NOMO-1 (cell line): ENCODE measurements around the gene PPP2R3C.
"Not testable (repeated sequence)": the region's sequence is repeated elsewhere in the genome, so short reads cannot be mapped to it uniquely, and the experiment has no call there.

Experiments
- DNase-seq, 2 experiments: peaks; one replicate each; lab custom pipeline; 2025; ENCODE audit not compliant: unreplicated experiment in 2 of 2; lab: John Stamatoyannopoulos, UW

The PPP2R3C gene

DNA sequence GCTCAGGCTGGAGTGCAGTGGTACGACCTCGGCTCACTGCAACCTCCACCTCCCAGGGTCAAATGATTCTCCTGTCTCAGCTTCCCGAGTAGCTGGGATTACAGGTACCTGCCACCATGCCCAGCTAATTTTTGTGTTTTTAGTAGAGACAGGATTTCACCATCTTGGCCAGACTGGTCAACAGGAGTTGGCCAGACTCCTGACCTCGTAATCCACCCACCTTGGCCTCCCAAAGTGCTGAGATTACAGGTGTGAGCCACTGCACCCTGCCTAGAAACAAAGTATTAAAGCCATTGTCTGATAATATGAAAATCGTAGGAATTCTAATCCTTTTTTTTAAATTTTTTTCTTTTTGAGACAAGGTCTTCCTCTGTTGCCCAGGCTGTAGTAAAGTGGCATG lies 56.1 kb downstream of the PPP2R3C start:
- DNase-seq: not testable (repeated sequence)

DNA sequence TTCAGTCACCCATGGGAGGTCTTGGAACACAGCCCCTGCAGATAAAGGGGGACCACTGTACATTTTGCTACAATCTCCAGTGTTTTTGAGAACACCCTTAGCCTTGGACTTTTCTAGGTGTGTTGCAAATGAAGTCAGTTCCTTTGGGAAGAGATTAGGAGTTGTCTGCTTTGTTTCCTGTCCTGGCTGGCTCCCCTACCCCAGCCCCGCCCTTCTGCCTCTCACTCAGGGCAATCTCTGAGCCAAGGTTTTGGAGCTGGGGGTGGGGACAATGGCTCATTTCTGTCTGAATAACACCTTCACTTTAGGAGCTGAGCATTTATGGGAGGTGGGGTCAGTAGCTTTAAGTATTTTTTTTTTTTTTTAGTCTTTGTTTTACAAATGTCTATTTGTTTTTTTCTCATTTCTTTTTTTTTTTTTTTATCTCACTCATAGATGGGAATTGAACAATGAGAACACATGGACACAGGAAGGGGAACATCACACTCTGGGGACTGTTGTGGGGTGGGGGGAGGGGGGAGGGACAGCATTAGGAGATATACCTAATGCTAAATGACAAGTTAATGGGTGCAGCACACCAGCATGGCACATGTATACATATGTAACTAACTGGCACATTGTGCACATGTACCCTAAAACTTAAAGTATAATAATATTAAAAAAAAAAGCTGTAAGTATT lies 60.5 kb downstream of the PPP2R3C start:
- DNase-seq: not testable (repeated sequence)

DNA sequence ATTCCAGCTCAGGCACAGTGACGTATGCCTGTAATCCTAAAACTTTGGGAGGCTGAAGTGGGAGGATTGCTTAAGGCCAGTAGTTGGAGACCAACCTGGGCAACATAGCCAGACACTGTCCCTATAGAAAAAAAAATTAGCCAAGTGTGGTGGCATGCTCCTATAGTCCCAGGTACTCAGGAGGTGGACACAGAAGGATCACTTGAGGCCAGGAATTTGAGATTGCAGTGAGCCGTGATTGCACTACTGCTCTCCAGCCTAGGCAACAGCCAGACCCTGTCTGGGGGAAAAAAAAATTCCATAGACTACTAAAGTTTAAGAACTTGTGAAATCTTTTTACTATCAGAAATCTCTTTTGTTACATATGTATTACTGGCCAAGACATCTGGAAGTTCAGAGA lies 69.2 kb downstream of the PPP2R3C start:
- no peak for DNase-seq

DNA sequence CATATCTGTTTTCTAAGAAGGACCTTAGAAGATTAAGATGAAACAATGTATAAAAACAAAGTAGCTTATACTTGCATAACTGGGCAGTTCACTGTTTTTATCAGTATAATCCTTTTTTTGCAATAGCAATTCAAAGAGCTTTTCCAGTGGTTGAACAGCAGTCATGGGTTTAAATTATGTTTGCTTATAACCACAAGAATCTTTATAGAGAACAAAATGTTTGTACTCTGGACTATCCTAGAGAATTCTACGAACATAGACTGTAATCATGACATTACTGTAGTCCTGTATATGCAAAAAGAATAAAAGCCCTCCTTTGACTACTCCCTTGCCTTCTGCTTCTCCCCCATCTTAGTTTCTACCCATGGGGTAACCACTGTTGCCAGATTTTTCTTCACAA lies 70.0 kb downstream of the PPP2R3C start:
- no peak for DNase-seq

DNA sequence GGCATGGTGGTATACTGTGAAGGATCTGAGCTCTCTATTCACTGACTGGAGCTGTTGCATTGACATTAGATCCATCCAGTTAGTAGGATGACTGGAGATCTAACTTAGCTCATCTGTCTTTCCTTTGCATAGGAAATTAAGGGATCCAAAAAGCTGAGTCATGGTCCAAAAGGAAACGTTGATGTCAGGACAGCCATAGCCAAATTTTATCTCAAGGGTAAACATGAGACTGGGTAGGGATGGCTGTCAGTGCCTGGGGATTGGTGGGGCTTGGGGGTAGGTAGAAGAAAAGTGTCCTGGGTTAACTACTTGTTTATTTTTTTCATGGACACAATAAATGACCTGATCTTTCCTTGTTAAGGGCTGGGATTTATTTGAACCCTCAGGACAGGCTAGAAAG lies 71.1 kb downstream of the PPP2R3C start:
- DNase-seq: no peak

DNA sequence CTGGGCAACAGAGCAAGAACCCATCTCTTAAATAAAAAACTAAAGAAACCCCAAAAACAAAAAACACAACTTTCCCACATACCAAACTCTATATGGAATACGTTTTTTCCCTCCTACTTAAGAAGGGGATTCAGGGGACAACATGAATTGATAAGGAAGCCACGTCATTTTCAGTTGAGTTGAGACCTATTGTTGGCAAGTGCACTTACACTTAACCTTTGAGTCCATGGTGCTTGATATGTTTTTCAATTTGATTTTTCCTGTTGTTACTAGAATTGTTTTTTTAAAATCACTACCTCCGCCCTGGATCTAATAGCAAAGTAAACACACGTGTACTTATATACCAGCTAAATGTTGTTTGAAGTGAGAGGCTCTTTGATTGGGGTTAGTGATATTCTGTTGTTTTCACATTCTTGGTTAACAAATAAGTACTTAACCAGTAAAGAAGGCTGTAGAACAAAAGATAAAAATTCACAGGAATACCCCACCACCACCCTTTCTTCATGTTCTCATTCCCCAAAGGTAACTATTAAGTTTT lies 73.7 kb downstream of the PPP2R3C start:
- no peak for DNase-seq

DNA sequence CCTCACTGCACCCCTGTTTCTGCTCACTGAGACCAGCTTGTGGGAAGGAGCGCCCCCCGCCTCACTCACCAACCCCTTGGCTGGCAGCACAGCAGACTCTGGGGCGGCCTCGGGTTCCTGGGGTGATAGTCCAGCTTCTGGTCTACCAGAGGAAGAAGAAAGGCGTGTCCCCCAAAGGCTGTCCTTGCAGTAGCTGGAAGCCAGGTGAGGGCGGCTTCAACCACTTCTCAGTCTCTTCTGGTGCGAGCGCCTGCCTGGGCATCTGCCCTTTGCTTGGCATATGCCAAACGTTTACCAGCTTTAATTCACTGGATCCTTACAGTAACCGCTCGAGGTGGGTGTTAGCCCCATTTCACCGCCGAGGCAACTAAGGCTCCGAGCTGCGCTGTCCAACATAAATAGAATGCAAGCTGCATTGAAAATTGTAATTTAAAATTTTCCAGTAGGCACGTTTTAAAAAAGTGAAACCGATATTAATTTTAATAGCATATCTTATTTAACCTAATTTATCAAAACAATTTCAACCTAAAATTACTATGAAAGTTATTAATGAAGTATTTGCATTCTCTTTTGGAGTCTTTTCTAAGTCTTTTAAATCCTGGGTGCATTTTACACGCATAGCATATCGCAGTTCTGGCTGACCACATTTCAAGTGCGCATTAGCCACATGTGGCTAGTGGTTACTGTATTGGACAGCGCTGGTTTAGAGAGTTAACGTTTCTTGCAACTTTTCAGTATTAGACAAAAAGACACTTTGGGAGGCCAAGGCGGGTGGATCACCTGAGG lies 74.8 kb downstream of the PPP2R3C start:
- peak; percentile 24 to 50 for DNase-seq

DNA sequence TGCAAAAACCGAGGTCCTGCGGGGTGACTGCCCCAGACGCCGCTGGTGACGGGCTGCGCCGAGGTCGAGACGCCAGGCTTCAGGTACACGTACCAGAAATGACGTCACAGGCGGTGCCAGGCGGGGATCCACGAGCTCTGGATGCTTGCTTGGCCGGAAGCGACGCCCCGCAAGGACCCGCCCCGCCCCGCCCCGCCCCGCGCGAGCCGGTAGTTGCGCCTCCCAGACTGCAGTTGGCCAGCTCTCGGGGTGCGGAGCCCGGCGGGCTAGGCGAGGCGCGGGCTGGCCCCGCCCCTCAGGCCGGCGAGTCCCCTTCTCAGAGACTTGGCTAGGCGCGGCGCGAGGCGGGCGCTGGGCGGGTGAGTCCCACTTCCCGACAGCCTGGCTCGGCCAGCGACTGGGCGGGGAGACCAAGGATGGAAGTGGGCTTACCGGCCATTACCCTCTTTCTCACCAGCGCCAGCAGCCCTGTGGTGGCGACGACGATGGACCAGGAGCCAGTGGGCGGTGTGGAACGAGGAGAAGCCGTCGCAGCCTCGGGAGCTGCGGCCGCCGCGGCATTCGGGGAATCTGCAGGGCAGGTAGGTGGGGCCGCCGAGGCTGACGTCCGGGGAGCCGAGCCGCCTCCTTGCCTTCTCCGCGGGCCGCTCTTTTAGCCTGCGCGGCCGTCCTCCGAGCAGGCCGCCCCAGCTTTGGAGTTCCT lies 75.6 kb downstream of the PPP2R3C start, which contains the start of gene FAM177A1:
TSS of gene FAM177A1 (plus strand) at position 225 of the 703 bp plus-strand sequence. CDS start at position 417, 192 bp downstream.
- peak; percentile 98 for DNase-seq

DNA sequence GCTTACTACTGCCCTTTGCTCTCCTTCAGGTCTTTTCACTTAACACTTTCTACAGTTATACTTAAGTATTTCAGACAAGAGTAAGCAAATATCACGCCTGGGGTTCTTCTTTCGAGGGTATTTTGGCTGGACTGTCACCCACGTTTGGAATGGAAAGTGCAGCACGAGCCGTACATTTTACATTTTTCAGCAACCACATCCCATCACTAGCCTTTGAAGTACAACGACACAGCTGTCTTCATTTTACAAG lies 76.1 kb downstream of the PPP2R3C start:
- DNase-seq: no peak

DNA sequence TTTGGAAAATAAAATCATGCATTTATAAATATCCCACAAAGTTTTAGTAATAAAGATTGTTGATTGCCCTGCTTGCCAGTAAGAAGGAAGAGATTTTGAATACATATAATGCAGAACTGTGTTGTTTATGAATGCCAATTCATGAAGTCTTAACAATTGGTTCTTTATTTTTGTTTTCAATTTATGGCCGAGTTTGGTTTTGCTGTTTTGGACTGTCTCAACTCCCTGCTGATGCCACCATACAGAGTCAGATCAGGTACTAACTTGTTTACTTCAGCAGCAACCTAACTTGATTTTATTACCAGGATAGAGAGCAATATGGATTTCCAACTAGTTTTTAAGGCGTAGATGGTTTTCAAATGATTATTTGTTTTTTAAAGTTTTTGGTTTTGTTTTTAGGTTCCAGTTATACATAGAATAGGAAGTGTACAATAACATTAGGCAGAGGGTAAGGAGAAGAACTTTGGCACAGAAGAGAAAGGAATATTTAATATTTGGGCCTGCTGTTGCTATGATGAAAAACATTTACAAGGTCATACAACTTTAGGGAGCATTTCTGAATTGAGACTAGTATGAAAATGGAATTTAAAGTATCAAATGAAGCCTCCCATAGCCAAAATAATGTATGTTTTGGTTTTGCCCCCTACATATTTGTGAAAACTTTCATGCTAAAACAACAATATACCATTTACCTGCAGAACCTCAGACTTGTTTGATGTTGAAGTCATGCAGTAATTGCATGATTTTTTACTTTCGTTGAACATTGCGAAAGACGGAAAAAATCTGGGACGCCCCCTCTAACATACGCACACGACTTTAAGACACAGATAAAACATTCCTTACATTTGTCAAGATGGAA lies 76.6 kb downstream of the PPP2R3C start:
- peak; percentile 46 to 47 for DNase-seq

DNA sequence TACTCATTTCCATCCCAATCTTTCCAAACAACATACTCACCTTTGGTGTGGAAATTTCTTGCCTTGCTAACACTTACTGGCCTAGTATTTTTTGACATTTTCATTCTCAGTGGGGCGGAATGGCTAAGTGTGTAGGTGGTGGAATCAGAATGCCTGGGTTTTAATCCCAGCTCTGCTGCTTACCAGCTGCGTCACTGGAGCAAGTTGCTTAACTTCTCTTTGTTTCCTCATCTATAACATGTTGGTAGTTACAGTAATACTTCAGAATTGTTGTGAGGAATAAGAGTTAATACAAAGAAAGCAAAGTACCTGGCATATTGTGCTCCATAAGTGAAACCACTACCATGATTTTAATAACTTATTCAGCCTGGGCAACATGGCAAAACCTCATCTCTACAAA lies 78.7 kb downstream of the PPP2R3C start:
- no peak for DNase-seq

DNA sequence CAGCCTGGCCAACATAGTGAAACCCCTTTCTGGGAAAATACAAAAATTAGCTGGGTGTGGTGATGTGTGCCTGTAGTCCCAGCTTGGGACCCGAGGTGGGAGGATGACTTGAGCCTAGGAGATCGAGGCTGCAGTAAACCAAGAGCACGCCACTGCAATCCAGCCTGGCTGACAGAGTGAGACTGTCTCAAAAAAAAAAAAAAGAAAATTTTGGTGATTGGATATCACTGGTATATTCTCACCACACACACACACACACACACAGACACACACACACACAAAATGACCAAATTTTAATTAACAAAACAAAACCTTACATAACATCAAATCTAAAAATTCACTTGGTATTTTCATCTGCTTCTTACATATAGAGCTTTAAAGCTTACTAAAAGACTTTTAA lies 79.2 kb downstream of the PPP2R3C start:
- DNase-seq: no peak

DNA sequence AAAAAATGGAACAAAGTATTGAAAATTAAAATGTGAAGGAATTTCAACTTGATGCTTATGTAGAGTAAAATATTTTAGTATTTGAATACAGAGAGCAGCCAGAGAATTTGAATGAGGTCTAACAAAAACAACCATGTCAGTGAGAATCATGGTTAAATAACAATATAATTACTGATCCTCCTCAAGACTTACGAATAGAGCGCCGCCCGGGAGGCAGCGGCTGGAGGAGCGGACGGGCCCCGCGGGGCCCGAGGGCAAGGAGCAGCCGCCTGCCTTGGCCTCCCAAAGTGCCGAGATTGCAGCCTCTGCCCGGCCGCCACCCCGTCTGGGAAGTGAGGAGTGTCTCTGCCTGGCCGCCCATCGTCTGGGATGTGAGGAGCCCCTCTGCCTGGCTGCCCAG lies 83.5 kb downstream of the PPP2R3C start:
- DNase-seq: not testable (repeated sequence)
